H1 (cell line): ENCODE data around the gene DNLZ. TPM values are rescaled to one million over a fixed set of nuclear protein-coding genes. Genes with fewer than 3 reads are reported as not detected.
A peak's percentile ranks its signal among the peaks of the same experiment; 100 is the strongest.

Experiments
- BRCA1 ChIP-seq: IDR thresholded peaks from 2 replicates; pipeline ENCODE4 v1.6.1; 2012; ENCODE audit warnings: low read depth, low read length, improper control_type of control experiment
- CBX8 ChIP-seq: fragments of 300-800, 300-1000 bp; sonication (generic); IDR thresholded peaks from 2 replicates; pipeline ENCODE4 v1.7.1; 2016; ENCODE audit warnings: low read depth, low read length, borderline replicate concordance
- KDM1A ChIP-seq: fragments of 200-600, 300-600 bp; sonication (generic); IDR thresholded peaks from 2 replicates; pipeline ENCODE4 v1.7.1; 2016; ENCODE audit warnings: mild to moderate bottlenecking, low read length, borderline replicate concordance
- KDM4A ChIP-seq: IDR thresholded peaks from one replicate; pipeline ENCODE4 v1.7.1; 2012; ENCODE audit warnings: low read depth, mild to moderate bottlenecking, moderate library complexity, low read length, inconsistent platforms; ENCODE audit not compliant: severe bottlenecking
- NANOG ChIP-seq: IDR thresholded peaks from 2 replicates; pipeline ENCODE4 v1.6.1; 2011; ENCODE audit warnings: low read length, low read depth, mild to moderate bottlenecking, inconsistent platforms; ENCODE audit not compliant: insufficient read depth, poor library complexity, severe bottlenecking
- RNF2 ChIP-seq: fragments of 200-900, 300-1000 bp; sonication (generic); IDR thresholded peaks from 2 replicates; pipeline ENCODE4 v1.7.1; 2016; ENCODE audit warnings: borderline replicate concordance, low read depth, mild to moderate bottlenecking, antibody characterized with exemption, low read length; ENCODE audit not compliant: poor library complexity, severe bottlenecking; ENCODE audit errors: missing control alignments
- polyA plus RNA-seq, 7 experiments: library from polyadenylated mRNA; depleted of rRNA in 3 of 7; stranded (reverse) in 5 of 7; unstranded in 2 of 7; fragments of >200 nt in 5 of 7; fragments of 200-250 nt in 2 of 7; gene quantifications; 1 replicate in 5 of 7; 2 replicates in 1 of 7; 4 replicates in 1 of 7; pipeline versions ENCODE4 v1.2.1 to v1.2.3, GENCODE V29; 2011 to 2013; ENCODE audit warnings: missing spikeins in 2 of 7, mixed read lengths in 2 of 7
- total RNA-seq: library from RNA; stranded (reverse); fragmentation: NEBNext Ultra II Directional; extraction: Animal tissue kit (Norgen Biotek cat#: 25700); gene quantifications from 2 replicates; pipeline ENCODE4 v1.2.1, GENCODE V29; 2021
- TF ChIP-seq, protein P1 (sequence below): fragments of 300-600 bp; sonication (generic); IDR thresholded peaks from 2 replicates; pipeline ENCODE4 v1.7.1; 2012; ENCODE audit warnings: low read length, moderate library complexity, mild to moderate bottlenecking, inconsistent platforms; ENCODE audit not compliant: insufficient replicate concordance
- TF ChIP-seq, protein P2 (sequence below): IDR thresholded peaks from 2 replicates; pipeline ENCODE4 v1.6.1; 2012; ENCODE audit warnings: inconsistent platforms

Gene DNLZ
- total and polyA plus RNA-seq, 2 of the 8 experiments (the other 6 are each of a cell fraction or from before 2014, with no cell fraction given), result 11.6 to 17.9 TPM

DNA sequence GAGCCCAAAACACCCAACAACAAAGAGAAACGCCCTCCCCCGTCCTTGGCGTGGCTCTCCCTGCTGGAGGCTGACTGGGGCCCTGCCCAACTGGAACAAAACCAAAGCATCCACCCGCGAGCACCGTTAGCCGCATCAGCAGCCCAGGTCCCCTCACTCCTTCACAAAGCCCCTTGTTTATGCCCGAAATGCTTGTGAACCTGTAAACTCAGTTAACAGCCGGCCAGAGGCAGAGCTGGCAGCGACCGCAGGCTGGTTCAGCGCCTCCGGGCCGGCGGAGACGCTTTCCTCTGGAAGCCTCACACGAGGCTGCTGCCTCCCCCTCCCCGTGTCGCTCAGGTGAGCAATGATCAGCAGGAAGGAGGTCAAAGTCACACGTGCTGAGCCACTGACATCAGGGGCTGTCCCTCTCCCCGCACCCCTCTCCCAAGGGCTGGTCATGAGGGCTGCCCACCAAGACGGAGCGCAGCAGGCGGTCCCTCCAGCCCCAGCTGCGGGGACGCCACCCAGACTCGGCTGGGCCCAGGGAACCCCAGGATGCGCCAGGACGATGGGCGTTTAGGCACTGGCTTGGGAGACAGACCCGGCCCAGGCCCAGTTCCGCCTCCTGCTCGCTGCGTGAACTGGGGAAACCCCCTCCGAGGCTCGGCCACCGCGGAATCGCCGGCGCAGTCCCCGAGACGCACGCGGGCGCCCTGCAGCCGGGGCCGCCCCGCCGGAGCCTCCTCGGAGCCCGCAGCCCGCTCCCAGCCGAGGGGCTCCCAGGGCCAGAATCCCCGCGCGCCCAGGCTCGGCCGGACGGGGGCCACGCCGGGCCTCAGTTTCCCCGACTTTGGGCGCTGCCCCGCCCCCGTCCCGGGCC, 35.9 kb upstream of the DNLZ start (continued):
- TF ChIP-seq, protein P1, sequence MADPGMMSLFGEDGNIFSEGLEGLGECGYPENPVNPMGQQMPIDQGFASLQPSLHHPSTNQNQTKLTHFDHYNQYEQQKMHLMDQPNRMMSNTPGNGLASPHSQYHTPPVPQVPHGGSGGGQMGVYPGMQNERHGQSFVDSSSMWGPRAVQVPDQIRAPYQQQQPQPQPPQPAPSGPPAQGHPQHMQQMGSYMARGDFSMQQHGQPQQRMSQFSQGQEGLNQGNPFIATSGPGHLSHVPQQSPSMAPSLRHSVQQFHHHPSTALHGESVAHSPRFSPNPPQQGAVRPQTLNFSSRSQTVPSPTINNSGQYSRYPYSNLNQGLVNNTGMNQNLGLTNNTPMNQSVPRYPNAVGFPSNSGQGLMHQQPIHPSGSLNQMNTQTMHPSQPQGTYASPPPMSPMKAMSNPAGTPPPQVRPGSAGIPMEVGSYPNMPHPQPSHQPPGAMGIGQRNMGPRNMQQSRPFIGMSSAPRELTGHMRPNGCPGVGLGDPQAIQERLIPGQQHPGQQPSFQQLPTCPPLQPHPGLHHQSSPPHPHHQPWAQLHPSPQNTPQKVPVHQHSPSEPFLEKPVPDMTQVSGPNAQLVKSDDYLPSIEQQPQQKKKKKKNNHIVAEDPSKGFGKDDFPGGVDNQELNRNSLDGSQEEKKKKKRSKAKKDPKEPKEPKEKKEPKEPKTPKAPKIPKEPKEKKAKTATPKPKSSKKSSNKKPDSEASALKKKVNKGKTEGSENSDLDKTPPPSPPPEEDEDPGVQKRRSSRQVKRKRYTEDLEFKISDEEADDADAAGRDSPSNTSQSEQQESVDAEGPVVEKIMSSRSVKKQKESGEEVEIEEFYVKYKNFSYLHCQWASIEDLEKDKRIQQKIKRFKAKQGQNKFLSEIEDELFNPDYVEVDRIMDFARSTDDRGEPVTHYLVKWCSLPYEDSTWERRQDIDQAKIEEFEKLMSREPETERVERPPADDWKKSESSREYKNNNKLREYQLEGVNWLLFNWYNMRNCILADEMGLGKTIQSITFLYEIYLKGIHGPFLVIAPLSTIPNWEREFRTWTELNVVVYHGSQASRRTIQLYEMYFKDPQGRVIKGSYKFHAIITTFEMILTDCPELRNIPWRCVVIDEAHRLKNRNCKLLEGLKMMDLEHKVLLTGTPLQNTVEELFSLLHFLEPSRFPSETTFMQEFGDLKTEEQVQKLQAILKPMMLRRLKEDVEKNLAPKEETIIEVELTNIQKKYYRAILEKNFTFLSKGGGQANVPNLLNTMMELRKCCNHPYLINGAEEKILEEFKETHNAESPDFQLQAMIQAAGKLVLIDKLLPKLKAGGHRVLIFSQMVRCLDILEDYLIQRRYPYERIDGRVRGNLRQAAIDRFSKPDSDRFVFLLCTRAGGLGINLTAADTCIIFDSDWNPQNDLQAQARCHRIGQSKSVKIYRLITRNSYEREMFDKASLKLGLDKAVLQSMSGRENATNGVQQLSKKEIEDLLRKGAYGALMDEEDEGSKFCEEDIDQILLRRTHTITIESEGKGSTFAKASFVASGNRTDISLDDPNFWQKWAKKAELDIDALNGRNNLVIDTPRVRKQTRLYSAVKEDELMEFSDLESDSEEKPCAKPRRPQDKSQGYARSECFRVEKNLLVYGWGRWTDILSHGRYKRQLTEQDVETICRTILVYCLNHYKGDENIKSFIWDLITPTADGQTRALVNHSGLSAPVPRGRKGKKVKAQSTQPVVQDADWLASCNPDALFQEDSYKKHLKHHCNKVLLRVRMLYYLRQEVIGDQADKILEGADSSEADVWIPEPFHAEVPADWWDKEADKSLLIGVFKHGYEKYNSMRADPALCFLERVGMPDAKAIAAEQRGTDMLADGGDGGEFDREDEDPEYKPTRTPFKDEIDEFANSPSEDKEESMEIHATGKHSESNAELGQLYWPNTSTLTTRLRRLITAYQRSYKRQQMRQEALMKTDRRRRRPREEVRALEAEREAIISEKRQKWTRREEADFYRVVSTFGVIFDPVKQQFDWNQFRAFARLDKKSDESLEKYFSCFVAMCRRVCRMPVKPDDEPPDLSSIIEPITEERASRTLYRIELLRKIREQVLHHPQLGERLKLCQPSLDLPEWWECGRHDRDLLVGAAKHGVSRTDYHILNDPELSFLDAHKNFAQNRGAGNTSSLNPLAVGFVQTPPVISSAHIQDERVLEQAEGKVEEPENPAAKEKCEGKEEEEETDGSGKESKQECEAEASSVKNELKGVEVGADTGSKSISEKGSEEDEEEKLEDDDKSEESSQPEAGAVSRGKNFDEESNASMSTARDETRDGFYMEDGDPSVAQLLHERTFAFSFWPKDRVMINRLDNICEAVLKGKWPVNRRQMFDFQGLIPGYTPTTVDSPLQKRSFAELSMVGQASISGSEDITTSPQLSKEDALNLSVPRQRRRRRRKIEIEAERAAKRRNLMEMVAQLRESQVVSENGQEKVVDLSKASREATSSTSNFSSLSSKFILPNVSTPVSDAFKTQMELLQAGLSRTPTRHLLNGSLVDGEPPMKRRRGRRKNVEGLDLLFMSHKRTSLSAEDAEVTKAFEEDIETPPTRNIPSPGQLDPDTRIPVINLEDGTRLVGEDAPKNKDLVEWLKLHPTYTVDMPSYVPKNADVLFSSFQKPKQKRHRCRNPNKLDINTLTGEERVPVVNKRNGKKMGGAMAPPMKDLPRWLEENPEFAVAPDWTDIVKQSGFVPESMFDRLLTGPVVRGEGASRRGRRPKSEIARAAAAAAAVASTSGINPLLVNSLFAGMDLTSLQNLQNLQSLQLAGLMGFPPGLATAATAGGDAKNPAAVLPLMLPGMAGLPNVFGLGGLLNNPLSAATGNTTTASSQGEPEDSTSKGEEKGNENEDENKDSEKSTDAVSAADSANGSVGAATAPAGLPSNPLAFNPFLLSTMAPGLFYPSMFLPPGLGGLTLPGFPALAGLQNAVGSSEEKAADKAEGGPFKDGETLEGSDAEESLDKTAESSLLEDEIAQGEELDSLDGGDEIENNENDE, result no peak
- TF ChIP-seq KDM1A (no peak), NANOG (no peak), CBX8 (no peak), KDM4A (peak; percentile 47), RNF2 (no peak), BRCA1 (no peak)
- TF ChIP-seq, protein P2, sequence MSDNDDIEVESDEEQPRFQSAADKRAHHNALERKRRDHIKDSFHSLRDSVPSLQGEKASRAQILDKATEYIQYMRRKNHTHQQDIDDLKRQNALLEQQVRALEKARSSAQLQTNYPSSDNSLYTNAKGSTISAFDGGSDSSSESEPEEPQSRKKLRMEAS, result peak; percentile 52; the same call in 1 of the 2 replicates
- TF ChIP-seq, all 59 proteins: peak for 3
